Muscle of leg (tissue), 11 donors: ENCODE measurements around the gene SNX8. TPM values are rescaled to one million over a fixed set of nuclear protein-coding genes. Genes with fewer than 3 reads are reported as not detected.

Experiments used
- DNase-seq: peaks from one replicate; pipeline ENCODE4 v3.0.0; 2013
- H3K27ac ChIP-seq: one replicate; pipeline ENCODE4 v1.5.1; 2013; ENCODE audit warnings: mild to moderate bottlenecking, low read length, control low read depth
- H3K27me3 ChIP-seq: one replicate; pipeline ENCODE4 v1.6.1; 2013; ENCODE audit warnings: low read length; ENCODE audit not compliant: control insufficient read depth, insufficient read depth
- H3K36me3 ChIP-seq: one replicate; pipeline ENCODE4 v1.6.1; 2013; ENCODE audit warnings: low read length; ENCODE audit not compliant: control insufficient read depth, insufficient read depth
- H3K4me1 ChIP-seq: one replicate; pipeline ENCODE4 v1.6.1; 2013; ENCODE audit warnings: low read length; ENCODE audit not compliant: control insufficient read depth, insufficient read depth
- H3K4me3 ChIP-seq: one replicate; pipeline ENCODE4 v1.5.1; 2013; ENCODE audit warnings: low read length, control low read depth
- H3K9me3 ChIP-seq: replicated peaks from 2 replicates; pipeline ENCODE4 v1.6.1; 2013; ENCODE audit warnings: low read depth, low read length; ENCODE audit not compliant: control insufficient read depth
- WGBS: methylation state at CpG from one replicate; pipeline ENCODE4 v1.1.5; 2013; ENCODE audit warnings: missing lambda C conversion rate; ENCODE audit not compliant: insufficient coverage; 5-methylcytosine and 5-hydroxymethylcytosine counted together
- polyA plus RNA-seq, 8 donors: library from polyadenylated mRNA; unstranded; fragments of 120-200 nt; gene quantifications; one replicate each; pipeline versions ENCODE4 v1.2.1 to v1.2.3, GENCODE V29; 2013; ENCODE audit warnings: inconsistent platforms in 1 of 8, low replicate concordance in 1 of 8; ENCODE audit not compliant: insufficient read length in 8 of 8, insufficient read depth in 1 of 8
- total RNA-seq: library from RNA; stranded (reverse); fragments of 120-200 nt; gene quantifications from one replicate; pipeline ENCODE4 v1.2.4, GENCODE V29; 2013

SNX8 gene
- total and polyA plus RNA-seq, 9 donors = 12.1 to 29.3 (median 23.9) TPM

DNA sequence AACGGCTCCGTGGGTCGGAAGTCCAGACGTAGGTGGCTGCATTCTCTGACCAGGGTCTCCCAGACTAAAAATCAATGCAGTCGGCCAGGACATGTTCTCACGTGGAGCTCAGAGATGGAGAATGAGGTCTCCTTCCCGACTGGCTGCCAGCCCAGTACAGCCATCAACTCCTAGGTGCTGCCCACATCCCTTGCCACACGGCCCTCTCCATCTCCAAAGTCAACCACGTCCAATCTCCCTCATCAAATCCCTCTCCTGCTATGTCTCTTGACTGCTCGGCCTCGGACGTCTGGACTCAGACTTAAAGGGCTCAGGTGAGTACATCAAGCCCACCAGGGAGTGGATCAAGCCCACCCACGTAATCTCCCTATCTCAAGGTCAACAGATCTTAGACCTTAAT lies 88.4 kb downstream of the SNX8 start:
- Histone ChIP-seq H3K27me3 (no peaks in the 10 kb centered on the region), H3K27ac (no peak overlapping the region), H3K9me3 (peaks cover 2% of the 10 kb centered on the region), H3K4me1 (peaks cover 6% of the 10 kb centered on the region), H3K36me3 (peaks cover 87% of the 10 kb centered on the region), H3K4me3 (no peak overlapping the region)
- no peak for DNase-seq
- 94% methylated on average over 12 of the region's 13 CpGs for WGBS

DNA sequence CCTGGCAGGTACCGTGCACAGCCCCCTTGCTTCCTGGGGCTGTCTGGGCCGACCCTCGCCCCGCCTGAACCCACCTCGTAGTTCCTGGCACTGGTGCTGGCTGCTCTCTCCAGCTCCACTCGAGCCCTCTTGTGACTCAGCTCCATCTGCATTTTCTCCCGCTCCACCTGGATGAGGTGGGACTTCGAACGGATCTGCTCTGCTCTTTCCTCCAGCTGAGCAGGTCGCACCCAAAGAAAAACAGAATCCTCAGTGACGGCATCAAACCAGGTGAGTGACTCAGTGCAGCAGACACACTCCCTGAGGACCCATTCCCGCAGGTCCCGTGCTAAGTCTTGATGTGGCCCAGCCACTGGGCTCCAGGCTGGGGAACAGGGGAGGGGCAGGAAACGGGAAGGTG lies 88.9 kb downstream of the SNX8 start:
- Histone ChIP-seq H3K27me3 (no peaks in the 10 kb centered on the region), H3K4me3 (no peak overlapping the region), H3K9me3 (peaks cover 2% of the 10 kb centered on the region), H3K36me3 (peaks cover 88% of the 10 kb centered on the region), H3K4me1 (peaks cover 6% of the 10 kb centered on the region), H3K27ac (no peak overlapping the region)
- DNase-seq = no peak
- WGBS = 93% methylated on average over 14 of the region's 14 CpGs

DNA sequence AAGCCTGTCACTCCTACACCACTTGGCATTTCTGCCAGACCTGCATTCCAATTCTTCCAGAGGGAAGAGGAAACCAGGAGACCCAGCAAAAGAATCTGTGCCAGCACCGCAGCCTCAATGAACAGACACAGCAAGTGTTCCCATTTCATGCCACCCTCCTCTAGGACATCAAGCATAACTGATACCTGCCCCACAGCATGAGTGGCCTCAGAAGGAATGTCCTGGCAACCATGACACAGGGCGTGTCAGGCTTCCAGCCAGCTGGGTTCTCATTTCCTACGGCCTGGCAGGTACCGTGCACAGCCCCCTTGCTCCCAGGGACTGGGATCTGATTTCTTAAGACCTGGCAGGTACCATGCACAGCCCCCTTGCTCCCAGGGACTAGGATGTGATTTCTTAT lies 89.3 kb downstream of the SNX8 start:
- no peak for DNase-seq
- H3K27ac ChIP-seq = no peak overlapping the region

DNA sequence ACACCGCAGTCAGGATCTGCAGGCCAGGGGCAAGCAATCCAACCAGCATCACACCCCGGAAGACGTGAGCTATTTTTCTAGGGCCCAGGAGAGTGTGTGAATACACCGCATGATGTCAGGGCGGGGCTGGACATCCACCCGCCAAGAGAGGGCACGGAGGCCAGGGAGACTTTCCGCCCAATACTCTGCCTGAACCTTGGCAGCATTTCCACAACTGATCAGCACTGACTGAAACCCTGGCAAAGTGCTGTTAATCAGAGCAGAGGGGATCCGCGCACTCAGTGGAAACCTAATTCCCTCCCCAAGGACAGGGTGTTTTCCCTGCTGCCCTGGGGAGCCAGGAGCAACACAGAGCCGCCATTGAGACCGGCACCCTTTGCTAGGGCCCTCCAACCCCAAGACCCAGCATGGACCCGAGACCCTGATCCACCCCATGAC lies 89.7 kb downstream of the SNX8 start:
- no peak for DNase-seq
- Histone ChIP-seq H3K27ac (no peak overlapping the region), H3K27me3 (no peaks in the 10 kb centered on the region), H3K4me3 (no peak overlapping the region), H3K36me3 (peaks cover 84% of the 10 kb centered on the region), H3K4me1 (peaks cover 6% of the 10 kb centered on the region), H3K9me3 (peaks cover 2% of the 10 kb centered on the region)
- 80% methylated on average over 13 of the region's 13 CpGs for WGBS

More for the DNA sequence above, 89.3 kb downstream of the SNX8 start:
- WGBS = 74% methylated on average over 4 of the region's 4 CpGs
- Histone ChIP-seq H3K4me3 (no peak overlapping the region), H3K27me3 (no peaks in the 10 kb centered on the region), H3K9me3 (peaks cover 2% of the 10 kb centered on the region), H3K4me1 (peaks cover 6% of the 10 kb centered on the region), H3K36me3 (peaks cover 88% of the 10 kb centered on the region)

DNA sequence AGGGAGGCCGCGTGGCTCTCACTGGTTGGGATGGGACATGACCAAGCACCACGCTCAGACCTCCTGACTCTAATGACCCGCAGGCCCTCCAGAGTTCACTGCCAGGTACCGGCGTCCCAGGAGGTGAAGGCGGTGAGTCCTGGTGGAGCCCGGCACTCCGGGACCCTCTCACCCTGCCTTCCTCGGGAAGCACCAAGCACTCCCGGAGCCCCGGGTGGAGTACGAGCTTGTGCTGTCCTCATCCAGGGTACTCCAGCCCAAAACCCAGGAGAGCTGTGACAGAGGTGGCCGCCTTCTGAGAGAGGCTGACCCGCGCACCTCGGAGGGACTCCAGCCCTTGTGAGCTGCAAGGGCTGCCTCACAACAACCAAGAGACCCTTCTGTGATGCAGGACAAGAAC lies 90.9 kb downstream of the SNX8 start:
- H3K27me3 ChIP-seq = no peaks in the 10 kb centered on the region
- no peak overlapping the region for H3K4me3 ChIP-seq
- peaks cover 6% of the 10 kb centered on the region for H3K4me1 ChIP-seq
- H3K36me3 ChIP-seq = peaks cover 85% of the 10 kb centered on the region
- peaks cover 2% of the 10 kb centered on the region for H3K9me3 ChIP-seq
- no peak overlapping the region for H3K27ac ChIP-seq
- DNase-seq = no peak
- WGBS = 94% methylated on average over 16 of the region's 17 CpGs

DNA sequence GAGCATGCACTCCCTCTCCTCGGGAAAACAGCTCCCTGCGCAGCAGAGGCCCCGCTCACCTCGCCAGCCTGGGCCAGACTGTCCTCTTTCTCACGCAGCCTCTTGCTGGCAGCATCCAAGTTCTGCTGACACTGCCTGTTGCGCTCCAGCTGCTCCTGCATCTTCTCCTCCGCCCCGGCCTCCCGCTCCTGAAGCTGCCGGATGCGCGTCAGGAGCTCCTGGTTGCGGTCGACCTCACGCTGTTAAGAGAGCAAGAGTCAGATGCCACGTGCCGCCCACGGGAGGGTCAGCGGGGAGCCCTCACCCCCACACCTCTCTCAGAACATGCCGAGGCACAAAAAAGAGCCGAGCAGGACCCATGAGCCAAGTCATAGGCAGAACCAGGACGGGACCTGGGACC lies 91.7 kb downstream of the SNX8 start:
- Histone ChIP-seq H3K4me1 (peaks cover 6% of the 10 kb centered on the region), H3K27ac (no peak overlapping the region), H3K27me3 (no peaks in the 10 kb centered on the region), H3K36me3 (peaks cover 85% of the 10 kb centered on the region), H3K9me3 (peaks cover 2% of the 10 kb centered on the region), H3K4me3 (no peak overlapping the region)
- 89% methylated on average over 17 of the region's 22 CpGs for WGBS
- DNase-seq = no peak

DNA sequence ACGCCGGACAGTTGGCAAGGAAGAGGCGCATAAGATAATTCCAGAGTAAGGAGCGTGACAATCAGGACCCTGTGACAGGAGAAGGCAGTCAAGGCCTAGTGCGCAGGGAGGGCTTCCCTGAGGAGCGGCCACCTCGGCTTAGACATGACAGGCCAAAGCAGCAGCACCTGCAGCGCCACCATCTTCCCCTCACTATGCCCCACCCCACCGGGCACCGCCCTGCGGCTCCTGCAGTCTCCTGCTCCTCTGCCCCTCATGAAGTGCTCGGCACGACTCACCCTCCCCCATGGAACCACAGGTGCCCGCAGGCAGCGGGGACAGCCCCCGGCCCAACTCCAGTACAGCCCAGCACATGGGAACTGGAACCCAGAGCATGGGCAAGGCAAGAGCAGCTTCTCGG lies 93.3 kb downstream of the SNX8 start:
- peaks cover 86% of the 10 kb centered on the region for H3K36me3 ChIP-seq
- WGBS = 87% methylated on average over 17 of the region's 17 CpGs
- H3K27me3 ChIP-seq = no peaks in the 10 kb centered on the region
- peaks cover 6% of the 10 kb centered on the region for H3K4me1 ChIP-seq
- no peaks in the 10 kb centered on the region for H3K9me3 ChIP-seq
- no peak for DNase-seq
- no peak overlapping the region for H3K27ac ChIP-seq
- H3K4me3 ChIP-seq = no peak overlapping the region

DNA sequence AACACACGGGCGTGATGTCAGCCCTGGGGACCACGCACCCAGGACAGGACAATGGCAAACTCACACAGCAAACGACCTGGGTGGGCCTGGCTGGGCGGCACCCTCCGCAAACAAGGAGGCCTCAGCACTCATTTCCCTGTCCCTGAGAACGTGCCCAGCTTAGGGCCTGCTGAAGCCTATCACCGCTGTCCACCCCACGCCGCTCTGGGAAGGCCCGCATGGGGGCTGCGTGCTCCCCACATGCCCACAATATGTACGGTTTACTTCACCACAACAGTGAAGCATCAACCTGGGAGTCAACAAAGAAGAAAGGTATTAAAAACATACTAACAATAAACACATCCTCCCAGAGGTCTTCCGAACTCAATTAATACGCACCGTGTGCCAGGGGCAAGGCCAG lies 93.7 kb downstream of the SNX8 start:
- no peak for DNase-seq
- no peaks in the 10 kb centered on the region for H3K27me3 ChIP-seq
- no peak overlapping the region for H3K27ac ChIP-seq
- peaks cover 8% of the 10 kb centered on the region for H3K4me1 ChIP-seq
- H3K9me3 ChIP-seq = peaks cover under 1% of the 10 kb centered on the region
- H3K4me3 ChIP-seq = no peak overlapping the region
- WGBS = 93% methylated on average over 15 of the region's 16 CpGs
- peaks cover 86% of the 10 kb centered on the region for H3K36me3 ChIP-seq

DNA sequence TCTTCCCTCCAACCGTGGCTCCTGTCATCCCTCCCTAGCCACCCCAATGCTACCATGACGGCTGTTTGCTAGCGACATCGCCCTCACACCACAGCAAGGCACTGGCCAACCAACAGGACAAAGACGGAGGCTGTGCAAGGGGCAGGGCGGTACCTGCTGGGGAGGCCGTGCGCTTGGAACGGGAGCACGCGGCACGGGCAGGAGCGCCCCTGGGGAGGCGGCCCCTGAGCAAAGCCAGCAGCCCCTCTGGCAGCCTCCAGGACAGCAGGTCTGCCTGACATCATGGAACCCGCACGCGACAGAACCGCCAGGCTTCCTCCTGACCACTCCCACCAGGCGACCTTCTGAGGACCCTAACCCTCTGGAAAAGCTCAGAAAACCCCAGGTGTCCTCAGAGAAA lies 94.2 kb downstream of the SNX8 start:
- Histone ChIP-seq H3K27me3 (no peaks in the 10 kb centered on the region), H3K4me3 (no peak overlapping the region), H3K27ac (no peak overlapping the region), H3K9me3 (peaks cover 2% of the 10 kb centered on the region), H3K36me3 (peaks cover 85% of the 10 kb centered on the region), H3K4me1 (peaks cover 8% of the 10 kb centered on the region)
- WGBS = 88% methylated on average over 18 of the region's 19 CpGs
- no peak for DNase-seq

DNA sequence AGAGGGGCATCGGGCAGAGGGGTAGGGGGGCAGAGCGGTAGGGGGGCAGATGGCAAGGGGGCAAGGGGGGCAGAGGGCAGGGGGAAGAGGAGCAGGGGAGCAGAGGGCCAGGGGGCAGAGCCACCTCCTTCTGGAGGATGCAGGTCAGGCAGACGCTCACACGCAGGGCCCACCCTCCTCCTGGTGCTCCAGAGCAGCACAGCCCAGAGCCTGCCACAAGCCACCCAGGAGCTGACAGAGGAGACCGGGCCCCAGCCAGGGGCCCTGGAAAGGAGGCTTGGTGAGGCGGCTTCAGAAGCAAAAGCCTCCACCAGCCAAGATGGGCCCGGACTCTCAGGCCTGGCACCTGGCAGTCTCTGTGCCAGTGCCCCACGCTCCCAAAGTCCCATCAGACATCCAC lies 94.6 kb downstream of the SNX8 start:
- H3K27me3 ChIP-seq = no peaks in the 10 kb centered on the region
- peaks cover 7% of the 10 kb centered on the region for H3K4me1 ChIP-seq
- no peak overlapping the region for H3K4me3 ChIP-seq
- no peak overlapping the region for H3K27ac ChIP-seq
- DNase-seq = no peak
- peaks cover 2% of the 10 kb centered on the region for H3K9me3 ChIP-seq
- 93% methylated on average over 4 of the region's 8 CpGs for WGBS
- peaks cover 83% of the 10 kb centered on the region for H3K36me3 ChIP-seq

DNA sequence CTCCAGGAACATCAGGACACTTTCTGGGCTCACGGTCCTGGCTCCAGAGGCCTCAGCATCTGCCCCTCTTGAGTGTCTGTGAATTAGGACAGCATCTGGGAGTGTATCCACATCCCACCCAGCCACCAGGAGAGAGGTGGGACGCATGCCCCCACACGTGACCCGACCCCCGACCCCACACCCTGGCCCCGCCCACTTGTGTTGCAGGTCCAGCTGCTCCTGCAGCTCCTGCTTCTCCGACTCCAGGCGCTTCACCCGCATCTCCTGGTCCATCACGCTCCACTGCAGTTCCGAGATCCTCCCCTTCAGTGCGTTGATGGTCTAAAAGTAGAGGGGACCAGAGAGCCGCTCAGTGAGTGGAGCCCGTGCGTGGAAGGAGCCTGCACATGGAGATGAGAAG lies 95.1 kb downstream of the SNX8 start:
- no peak overlapping the region for H3K27ac ChIP-seq
- 97% methylated on average over 5 of the region's 15 CpGs for WGBS
- DNase-seq = no peak
- no peak overlapping the region for H3K4me3 ChIP-seq
- no peaks in the 10 kb centered on the region for H3K27me3 ChIP-seq
- peaks cover 6% of the 10 kb centered on the region for H3K4me1 ChIP-seq
- H3K36me3 ChIP-seq = peaks cover 83% of the 10 kb centered on the region
- peaks cover 2% of the 10 kb centered on the region for H3K9me3 ChIP-seq
